ENCODE results near the gene HPX.

HPX gene

GRCh38 chr11:6390718-6391469 lies 49.9 kb downstream of the HPX start:
- no peak for DNase-seq (ENCODE audit: low read depth, low spot score)

- DNase-seq (ENCODE audit: low read depth, low spot score) = peak; percentile 94
These were observed 50.7 kb downstream of the HPX start, which contains the start of gene SMPD1 for GRCh38 chr11:6389905-6390717. SMPD1 (plus strand) TSS chr11:6390474; CDS start chr11:6390599, 125 bp downstream.

GRCh38 chr11:6388748-6389147 lies 52.0 kb downstream of the HPX start:
- DNase-seq (ENCODE audit: low read depth, low spot score) = no peak

- DNase-seq (ENCODE audit: low read depth, low spot score) = peak; percentile 29
These were observed 52.8 kb downstream of the HPX start for GRCh38 chr11:6387811-6388599.

- DNase-seq (ENCODE audit: low read depth, low spot score) = no peak
These were observed 55.6 kb downstream of the HPX start for GRCh38 chr11:6385046-6385777.

Data from astrocyte of the hippocampus (primary cell).